ENCODE measurements around the gene DPP7.
A peak's percentile ranks its signal among the peaks of the same experiment; 100 is the strongest.
"Not testable (repeated sequence)": the region's sequence is repeated elsewhere in the genome, so short reads cannot be mapped to it uniquely, and the experiment has no call there.

Gene DPP7

GRCh38 chr9:137123468-137123837 is 8.9 kb upstream of the DPP7 start:
- no peak for FAIRE-seq
- DNase-seq (ENCODE audit: insufficient read length): no peak
- no peak for TF ChIP-seq POLR2AphosphoS5 (IDR thresholded peaks at IDR 0.05; ENCODE audit: low read depth, low read length)
- TF ChIP-seq TAF1 (IDR thresholded peaks at IDR 0.05; ENCODE audit: borderline replicate concordance, low read depth, low read length): no peak
- no peak for TF ChIP-seq POLR2A (IDR thresholded peaks at IDR 0.05; ENCODE audit: low read depth, low read length)

DNA sequence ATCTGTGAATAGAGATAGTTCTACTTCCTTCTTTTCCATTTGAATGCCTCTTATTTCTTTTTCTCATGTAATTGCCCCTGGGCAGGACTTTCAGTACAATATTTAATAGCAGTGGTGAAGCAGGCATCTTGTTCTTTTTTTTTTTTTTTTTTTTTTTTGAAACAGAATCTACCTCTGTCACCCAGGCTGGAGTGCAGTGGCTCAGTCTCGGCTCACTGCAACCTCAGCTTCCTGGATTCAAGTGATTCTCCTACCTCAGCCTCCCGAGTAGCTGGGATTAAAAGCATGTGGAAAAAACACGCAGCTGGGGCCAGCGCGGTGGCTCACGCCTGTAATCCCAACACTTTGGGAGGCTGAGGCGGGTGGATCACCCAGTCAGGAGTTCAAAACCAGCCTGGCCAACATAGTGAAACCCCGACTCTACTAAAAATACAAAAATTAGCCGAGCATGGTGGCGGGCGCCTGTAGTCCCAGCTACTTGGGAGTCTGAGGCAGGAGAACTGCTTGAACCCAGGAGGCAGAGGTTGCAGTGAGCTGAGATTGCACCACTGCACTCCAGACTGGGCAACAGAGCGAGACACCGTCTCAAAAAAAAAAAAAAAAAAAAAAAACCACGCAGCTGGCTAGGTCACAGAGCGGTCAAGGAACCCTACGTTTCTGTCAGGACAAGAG is 8.4 kb upstream of the DPP7 start:
- not testable (repeated sequence) for DNase-seq (ENCODE audit: insufficient read length); FAIRE-seq

- not testable (repeated sequence) for DNase-seq (ENCODE audit: insufficient read length); FAIRE-seq
These were observed 7.6 kb upstream of the DPP7 start for GRCh38 chr9:137121927-137122795.

DNA sequence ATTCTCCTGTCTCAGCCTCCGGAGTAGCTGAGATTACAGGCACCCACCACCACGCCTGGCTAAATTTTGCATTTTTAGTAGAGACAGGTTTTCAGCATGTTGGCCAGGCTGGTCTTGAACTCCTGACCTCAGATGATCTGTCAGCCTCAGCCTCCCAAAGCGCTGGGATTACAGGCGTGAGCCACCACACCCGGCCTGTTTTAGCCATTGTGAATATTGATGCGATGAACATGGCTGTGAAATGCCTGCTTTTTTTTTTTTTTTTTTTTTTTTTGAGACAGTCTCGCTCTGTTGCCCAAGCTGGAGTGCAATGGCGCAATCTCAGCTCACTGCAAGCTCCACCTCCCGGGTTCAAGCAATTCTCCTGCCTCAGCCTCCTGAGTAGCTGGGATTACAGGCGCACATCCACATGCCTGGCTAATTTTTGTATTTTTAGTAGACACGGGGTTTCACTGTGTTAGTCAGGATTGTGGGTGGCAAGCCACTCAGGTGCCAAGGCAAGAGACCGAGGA is 3.6 kb upstream of the DPP7 start:
- DNase-seq (ENCODE audit: insufficient read length); FAIRE-seq: not testable (repeated sequence)

GRCh38 chr9:137117269-137117731 is 2.8 kb upstream of the DPP7 start:
- FAIRE-seq (no peak), DNase-seq (ENCODE audit: insufficient read length) (no peak)
- TF ChIP-seq POLR2AphosphoS5 (IDR thresholded peaks at IDR 0.05; ENCODE audit: low read depth, low read length) (no peak), TAF1 (IDR thresholded peaks at IDR 0.05; ENCODE audit: borderline replicate concordance, low read depth, low read length) (no peak), POLR2A (IDR thresholded peaks at IDR 0.05; ENCODE audit: low read depth, low read length) (no peak)

DNA sequence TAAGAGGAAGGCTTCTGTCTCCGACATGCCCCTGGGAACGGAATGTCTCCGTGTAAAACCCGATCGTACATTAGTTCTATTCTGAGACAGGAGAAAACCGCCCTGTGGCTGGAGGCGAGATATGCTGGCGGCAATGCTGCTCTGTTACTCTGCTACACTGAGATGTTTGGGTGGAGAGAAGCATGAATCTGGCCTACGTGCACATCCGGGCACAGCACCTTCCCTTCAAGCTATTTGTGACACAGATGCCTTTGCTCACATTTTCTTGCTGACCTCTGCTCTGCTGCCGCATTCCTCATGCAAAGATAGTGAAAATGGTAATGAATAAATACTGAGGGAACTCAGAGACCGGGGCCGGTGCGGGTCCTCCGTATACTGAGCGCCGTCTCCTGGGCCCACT is 2.2 kb upstream of the DPP7 start:
- no peak for FAIRE-seq
- TF ChIP-seq POLR2A (IDR thresholded peaks at IDR 0.05; ENCODE audit: low read depth, low read length) (no peak), TAF1 (IDR thresholded peaks at IDR 0.05; ENCODE audit: borderline replicate concordance, low read depth, low read length) (no peak), POLR2AphosphoS5 (IDR thresholded peaks at IDR 0.05; ENCODE audit: low read depth, low read length) (no peak)

DNA sequence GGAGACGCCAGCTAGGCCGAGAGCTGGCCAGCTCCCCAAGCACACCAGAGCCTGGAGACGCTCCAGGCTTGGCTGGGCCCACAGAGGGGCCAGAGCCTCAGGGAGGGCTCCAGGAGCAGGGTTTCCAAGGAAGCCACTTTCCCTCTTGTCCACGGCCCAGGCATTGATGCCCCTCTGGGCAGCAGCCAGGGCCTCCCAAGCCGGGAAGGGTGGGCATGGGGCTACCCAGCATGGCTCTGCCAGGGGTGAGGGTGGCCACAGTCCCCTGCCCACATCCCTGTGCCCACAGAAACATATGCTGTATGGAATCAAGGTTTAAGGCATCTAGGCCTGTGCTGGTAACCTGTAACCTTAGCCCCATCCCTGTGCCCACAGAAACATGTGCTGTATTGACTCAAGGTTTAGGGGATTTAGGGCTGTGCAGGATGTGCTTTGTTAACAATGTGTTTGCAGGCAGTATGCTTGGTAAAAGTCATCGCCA is 1.5 kb upstream of the DPP7 start:
- FAIRE-seq: no peak
- no peak for DNase-seq (ENCODE audit: insufficient read length)
- TF ChIP-seq TAF1 (IDR thresholded peaks at IDR 0.05; ENCODE audit: borderline replicate concordance, low read depth, low read length): no peak
- TF ChIP-seq POLR2A (IDR thresholded peaks at IDR 0.05; ENCODE audit: low read depth, low read length): no peak
- no peak for TF ChIP-seq POLR2AphosphoS5 (IDR thresholded peaks at IDR 0.05; ENCODE audit: low read depth, low read length)

More for the DNA sequence above, 2.2 kb upstream of the DPP7 start:
- no peak for DNase-seq (ENCODE audit: insufficient read length)

- TF ChIP-seq POLR2A (IDR thresholded peaks at IDR 0.05; ENCODE audit: low read depth, low read length): no peak
- TF ChIP-seq POLR2AphosphoS5 (IDR thresholded peaks at IDR 0.05; ENCODE audit: low read depth, low read length): no peak
- no peak for TF ChIP-seq TAF1 (IDR thresholded peaks at IDR 0.05; ENCODE audit: borderline replicate concordance, low read depth, low read length)
- DNase-seq (ENCODE audit: insufficient read length) (no peak), FAIRE-seq (no peak)
These were observed 977 bp upstream of the DPP7 start for GRCh38 chr9:137115394-137116026.

- DNase-seq (ENCODE audit: insufficient read length) (peak; percentile 67), FAIRE-seq (no peak)
- TF ChIP-seq POLR2AphosphoS5 (IDR thresholded peaks at IDR 0.05; ENCODE audit: low read depth, low read length) (no peak), POLR2A (IDR thresholded peaks at IDR 0.05; ENCODE audit: low read depth, low read length) (no peak), TAF1 (IDR thresholded peaks at IDR 0.05; ENCODE audit: borderline replicate concordance, low read depth, low read length) (no peak)
These were observed 317 bp downstream of the DPP7 start for GRCh38 chr9:137114220-137114612.

DNA sequence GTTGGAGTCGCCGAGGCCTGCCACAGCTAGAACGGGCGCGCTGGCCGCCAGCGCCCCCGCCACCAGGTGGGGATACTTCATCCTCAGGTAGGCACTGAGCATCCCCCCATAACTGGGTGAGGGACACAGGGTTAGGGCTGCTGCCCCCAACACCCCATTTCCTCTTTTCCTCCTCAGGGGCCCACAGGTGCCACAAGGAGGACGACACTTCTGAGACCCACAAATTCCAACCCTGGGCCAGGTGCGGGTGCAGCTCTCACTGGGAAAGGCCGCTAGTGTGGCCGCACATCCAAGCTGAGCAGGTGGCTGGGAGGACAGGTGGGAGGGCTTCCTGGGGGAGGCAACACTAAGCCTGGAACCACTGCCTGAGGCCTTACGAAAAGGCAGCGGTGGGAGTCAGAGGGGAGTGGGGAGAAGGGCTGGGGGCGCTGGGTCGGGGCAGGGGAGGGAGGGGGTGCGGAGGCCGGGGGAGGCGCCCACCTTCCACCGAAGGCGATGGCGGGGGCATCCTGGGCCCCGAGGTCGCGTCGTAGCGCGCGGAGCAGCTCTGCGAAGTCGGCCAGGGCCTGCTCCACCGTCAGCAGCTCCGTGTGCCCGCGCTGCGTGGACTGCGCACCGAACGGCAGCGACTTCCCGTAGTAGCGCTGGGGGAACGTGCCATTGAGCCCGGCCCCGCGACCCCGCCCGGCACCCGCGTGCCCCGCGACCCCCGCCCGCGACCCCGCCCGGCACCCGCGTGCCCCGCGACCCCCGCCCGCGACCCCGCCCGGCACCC is 961 bp downstream of the DPP7 start:
- peak; percentile 77 for DNase-seq (ENCODE audit: insufficient read length)
- TF ChIP-seq POLR2AphosphoS5 (IDR thresholded peaks at IDR 0.05; ENCODE audit: low read depth, low read length) (no peak), POLR2A (IDR thresholded peaks at IDR 0.05; ENCODE audit: low read depth, low read length) (no peak), TAF1 (IDR thresholded peaks at IDR 0.05; ENCODE audit: borderline replicate concordance, low read depth, low read length) (no peak)
- FAIRE-seq: peak; percentile 36

Measured in GM12892 (cell line).